HG03469 (cell line): ENCODE data around the gene SHE.
"Not testable (repeated sequence)": the region's sequence is repeated elsewhere in the genome, so short reads cannot be mapped to it uniquely, and the experiment has no call there.

Source experiments
- ATAC-seq: cut with Tn5 transposase; IDR thresholded peaks from one replicate; pipeline ENCODE4 v1.9.1; 2021; ENCODE audit warnings: mild to moderate bottlenecking, moderate library complexity, moderate number of reproducible peaks; ENCODE audit not compliant: unreplicated experiment

The SHE gene

GRCh38 chr1:154502066-154502743 lies at the start of gene SHE, which contains the start of gene TDRD10:
Gene SHE (minus strand): TSS chr1:154502412. CDS start chr1:154502026, 386 bp downstream.
Gene TDRD10 (plus strand): TSS chr1:154502219. CDS start chr1:154506904, 4,685 bp downstream.
- ATAC-seq = no peak

GRCh38 chr1:154551474-154551873 lies 49.3 kb upstream of the SHE start:
- ATAC-seq = no peak

- no peak for ATAC-seq
Measured at GRCh38 chr1:154550657-154551056, 48.4 kb upstream of the SHE start.

- ATAC-seq = no peak
Measured at GRCh38 chr1:154550070-154550469, 47.9 kb upstream of the SHE start.

GRCh38 chr1:154549202-154549770 lies 47.1 kb upstream of the SHE start:
- ATAC-seq = no peak

DNA sequence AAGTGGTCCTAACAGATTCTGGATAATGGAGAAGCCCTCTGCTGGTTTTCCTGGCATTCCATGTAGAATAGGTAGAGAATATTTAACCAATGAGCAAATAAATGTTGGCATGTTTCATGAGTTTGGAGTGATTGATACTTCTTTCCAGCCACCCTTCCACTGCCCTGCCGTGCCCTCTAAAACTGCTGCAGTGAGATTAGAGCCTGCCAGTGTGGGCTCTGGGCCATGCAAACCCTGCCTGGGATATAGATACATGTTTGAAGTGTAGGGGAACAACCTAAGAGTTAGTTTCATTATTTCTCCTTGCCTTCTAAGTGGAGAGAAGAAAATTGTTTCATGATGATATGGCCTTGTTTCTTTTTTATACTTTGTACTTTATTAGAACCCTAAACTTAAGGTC lies 45.8 kb upstream of the SHE start:
- ATAC-seq = no peak

- ATAC-seq = no peak
Measured at GRCh38 chr1:154547105-154547732, 45.0 kb upstream of the SHE start.

DNA sequence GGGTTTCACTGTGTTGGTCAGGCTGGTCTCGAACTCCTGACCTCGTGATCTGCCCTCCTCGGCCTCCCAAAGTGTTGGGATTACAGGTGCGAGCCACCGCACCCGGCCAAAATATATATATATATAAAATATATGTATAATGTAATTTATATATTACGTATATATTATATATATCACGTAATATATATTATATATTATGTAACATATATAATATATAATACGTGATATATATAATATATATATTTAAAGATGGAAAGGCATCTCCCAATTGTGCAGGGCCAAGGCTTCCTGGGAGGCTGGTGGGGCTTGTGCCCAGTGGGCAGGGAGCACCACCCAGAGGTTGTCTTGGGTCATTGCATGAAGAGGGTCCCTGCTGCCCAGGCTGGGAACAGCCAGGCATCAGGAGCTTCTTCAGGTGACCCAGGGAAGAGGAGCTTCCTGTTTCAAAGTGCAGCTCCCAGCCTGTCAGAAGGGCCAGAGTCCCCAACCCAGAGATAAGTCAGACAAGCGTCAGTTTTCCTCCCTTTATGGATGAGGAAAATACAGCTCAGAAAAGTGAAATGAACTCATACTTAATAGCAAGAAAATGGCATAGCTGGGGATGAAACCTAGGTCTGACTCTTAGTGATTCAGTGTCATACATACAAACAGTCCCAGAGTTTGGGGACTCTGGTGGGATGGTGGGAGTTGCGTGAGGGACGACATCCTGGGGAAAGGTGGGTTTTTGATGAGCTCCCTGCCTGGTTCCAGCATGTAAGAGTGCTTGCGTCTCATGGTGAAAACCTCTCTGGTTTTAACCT lies 44.3 kb upstream of the SHE start:
- ATAC-seq = no peak

DNA sequence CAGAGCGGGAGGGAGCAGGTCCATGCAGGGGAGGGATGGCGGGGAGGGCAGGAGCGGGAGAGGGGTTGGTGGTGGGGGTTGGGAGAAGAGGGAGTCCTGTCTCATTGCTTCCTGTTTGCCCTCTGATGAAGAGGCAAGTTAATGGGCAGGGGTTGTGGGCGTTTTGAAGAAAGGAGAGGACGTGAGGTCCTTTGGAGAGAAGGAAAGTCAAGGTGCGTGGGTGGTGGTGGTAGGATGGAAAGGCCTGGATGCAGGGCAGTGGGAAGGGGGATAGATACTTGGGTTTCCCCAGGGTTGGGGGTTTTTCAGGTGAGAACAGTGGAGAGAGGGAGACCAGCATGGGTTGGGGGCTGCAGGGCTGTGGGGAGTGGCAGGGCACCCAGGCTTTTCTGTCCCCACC lies 39.0 kb upstream of the SHE start:
- ATAC-seq = no peak

DNA sequence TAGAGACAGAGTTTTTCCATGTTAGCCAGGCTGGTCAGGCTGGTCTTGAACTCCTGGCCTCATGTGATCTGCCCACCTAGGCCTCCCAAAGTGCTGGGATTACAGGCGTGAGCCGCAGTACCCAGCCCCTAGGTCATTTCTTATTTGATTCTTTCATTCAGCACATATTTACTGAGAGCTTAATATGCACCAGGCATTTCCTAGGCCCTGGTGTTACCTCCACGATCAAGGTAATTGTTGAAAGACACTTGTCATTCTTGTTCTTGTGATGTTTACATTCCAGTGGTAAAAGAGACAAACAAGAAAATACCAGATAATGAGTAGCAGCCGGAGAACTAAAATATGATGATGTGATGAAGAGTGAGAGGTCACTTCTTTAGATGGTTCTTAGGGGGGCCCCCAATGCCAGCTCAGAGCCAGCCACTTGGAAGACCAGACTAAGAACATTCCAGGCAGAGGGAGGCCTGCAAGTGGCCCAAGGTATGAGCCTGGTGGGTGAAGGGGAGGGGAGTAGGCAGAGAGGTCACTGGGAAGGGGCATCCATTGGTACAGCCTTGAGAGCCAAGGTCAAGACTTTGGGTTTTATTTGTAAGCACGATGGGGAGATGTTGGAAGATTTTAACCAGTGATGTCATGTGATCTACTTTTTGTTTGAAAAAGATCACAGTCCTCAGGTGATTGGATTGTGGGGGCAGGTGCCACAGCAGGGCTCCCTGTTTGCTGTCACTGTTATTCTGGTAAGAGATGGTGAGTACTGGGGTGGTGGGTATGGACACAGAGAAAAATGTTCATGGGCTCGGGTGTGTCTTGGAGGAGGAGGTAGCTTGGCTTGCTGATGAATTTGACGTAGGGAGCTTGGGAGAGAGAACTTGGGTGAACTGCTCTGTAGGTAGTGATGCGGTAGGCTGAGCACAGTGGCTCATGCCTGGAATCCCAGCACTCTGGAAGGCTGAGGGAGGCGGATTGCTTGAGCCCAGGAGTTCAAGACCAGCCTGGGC lies 37.6 kb upstream of the SHE start:
- no peak for ATAC-seq

DNA sequence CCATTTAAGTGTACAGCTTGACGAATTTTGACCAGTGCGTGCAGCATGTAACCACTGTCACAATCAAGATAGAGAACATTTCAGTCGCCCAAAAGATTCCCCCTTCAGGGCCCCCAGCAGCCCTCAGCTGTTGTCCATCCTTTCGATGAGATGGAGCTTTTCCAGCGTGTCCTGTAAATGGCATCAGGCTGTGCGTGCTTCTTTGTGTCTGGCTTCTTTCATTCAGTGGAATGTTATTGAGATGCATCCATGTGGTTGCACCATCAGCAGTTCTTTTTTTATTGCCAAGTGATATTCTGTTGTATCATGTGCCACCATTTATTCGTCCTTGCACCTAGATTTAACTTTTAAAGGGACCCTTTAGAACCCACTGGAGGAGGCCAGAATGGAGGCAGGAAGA lies 34.4 kb upstream of the SHE start:
- ATAC-seq = no peak

DNA sequence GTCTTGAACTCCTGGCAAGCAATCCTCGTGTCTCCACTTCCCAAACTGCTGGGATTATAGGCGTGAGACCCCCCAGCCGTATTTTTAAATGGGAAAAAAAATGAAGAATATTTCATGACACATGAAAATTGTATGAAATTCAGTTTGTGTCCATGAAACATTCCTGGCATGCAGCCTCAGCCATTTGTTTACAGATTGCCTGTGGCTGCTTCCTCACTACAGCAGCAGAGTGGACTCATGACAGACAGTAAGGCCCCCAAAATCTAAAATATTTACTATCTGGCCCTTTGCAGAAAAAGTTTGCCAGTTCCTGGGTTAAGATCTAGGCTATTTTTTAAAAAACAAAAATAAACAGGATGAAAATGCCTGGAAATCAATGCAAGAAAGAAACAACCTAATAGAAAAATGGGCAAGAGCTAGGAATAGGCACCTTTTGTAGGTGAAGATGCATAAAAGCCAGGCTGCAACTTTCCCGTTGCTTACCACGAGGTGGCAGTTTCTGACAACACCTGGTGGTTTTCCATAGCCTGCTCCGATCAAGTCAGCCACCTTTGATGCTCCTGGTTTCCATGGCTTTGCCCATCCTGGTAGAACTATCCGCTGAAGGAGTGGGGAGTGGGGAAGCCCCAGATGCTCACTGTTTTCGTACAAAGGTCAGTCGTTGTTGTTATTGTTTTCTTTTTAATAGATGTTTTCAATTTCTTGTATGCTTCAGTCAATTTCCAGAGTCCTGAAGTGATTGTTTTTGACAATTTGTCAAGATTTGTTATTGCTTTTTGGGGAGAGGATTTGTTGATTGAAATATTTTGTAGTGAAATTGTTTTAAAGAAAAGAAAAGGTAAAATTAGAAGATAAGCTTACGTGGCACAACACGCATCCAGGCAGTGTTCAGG lies 32.0 kb upstream of the SHE start:
- no peak for ATAC-seq

- not testable (repeated sequence) for ATAC-seq
Measured at GRCh38 chr1:154531950-154532349, 29.7 kb upstream of the SHE start.

DNA sequence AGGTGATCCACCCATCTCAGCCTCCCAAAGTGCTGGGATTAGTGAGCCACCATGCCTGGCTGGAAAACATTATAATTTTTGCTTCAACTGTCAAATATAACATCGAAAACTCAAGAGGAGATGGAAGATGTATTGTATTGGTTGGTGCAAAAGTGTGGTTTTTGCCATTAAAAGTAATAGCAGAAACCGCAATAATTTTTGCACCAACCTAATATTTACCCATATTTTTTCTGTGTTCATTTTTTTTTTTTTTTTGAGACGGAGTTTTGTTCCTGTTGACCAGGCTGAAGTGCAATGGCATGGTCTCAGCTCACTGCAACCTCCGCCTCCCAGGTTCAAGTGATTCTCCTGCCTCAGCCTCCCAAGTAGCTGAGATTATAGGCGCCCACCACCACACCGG lies 27.1 kb upstream of the SHE start:
- no peak for ATAC-seq

GRCh38 chr1:154527192-154527591 lies 25.0 kb upstream of the SHE start:
- ATAC-seq = no peak

DNA sequence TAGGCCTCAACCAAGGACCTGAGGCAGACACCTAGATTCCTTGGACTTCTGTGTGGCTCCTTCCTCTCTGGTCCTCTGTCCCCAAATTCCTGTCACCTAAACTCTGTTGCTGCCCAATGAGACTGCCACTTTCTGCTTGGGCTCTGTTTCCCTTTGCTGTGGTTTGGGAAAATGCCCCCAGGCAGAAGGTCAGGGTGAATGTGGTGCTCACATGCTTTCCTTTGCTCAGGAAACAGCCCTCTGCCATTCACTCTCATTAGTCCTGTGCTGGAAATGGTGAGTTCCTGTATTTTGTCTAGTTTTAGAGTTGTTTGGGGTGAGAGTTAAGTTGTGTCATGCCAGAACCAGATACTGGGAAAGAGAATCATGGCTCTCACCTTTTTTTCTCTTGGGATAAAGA lies 22.7 kb upstream of the SHE start:
- ATAC-seq = no peak

DNA sequence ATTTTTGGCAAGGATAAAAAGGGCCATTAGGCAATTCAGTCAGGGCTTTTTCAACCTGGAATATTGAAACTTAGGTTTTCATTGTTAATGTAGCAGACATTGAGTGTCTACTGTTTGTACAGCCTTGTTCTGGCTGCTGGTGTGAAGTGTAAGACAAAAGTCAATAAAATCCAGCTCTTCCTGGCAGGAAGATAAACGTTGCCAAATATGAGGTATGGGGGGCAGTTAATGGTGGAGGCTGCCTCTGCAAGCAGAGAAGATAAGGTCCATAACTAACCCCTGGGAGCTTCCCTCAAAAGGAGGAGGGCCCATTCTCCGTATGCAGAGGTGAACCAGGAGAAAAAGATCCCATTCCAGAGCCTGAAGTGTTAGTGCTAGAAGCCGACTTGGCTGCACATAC lies 19.5 kb upstream of the SHE start:
- ATAC-seq = no peak

DNA sequence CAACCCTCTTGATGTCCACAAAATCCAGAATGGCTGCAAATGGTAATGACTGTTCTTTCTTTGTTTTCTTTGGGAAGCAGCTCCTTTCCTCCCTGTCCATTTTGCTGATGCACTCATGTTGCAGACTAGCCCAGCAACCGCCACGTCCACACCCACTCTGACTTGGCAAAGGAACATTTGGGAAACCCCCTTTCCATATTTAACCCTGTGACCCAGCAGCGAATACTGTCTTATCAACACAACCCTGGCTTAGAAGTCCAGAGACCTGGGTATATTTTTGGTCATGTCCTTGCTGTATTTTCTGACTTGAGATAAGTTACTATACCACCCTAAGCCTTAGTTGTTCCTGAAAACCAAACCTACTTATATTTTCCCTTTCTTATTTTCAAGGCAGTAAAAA lies 18.1 kb upstream of the SHE start:
- ATAC-seq = no peak

DNA sequence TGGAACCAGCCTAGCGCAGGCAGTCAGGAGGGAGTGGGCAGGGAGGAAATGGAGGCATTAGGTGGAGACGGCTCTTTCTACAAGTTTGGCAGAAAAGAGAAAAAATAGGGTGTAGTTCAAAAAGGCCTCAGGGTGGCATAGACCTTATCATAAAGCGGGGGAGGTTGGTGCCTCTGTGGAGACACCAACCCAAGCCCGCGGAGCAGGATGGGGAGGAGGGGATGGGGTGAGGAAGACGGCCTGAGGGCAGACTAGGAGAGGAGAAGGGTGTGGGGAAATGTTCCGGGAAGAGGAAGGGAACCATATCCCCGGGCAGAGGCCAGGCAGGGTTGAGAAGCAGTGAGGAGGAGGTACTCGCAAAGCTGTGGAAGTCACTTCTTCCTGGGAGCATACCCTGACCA lies 17.4 kb upstream of the SHE start:
- ATAC-seq = no peak
